PC-3 (cell line): ENCODE results near the gene ANKRD50. TPM values are rescaled to one million over a fixed set of nuclear protein-coding genes. Genes with fewer than 3 reads are reported as not detected.

Source experiments
- ATAC-seq: fragments of 200-7000 bp; cut with Tn5 transposase; 2 replicates; pipeline ENCODE4 v1.9.1; 2020; ENCODE audit warnings: mild to moderate bottlenecking, moderate library complexity
- BruUV-seq: library from RNA; stranded (reverse); fragments of 400-500 nt; replicated peaks from 2 replicates; lab custom pipeline; 2021; lab: Mats Ljungman, UMichigan
- CTCF ChIA-PET: fragments of 300-600 bp; sonication (Branson Sonifier 250); formaldehyde crosslinking; loops from one replicate; lab custom pipeline; 2022; ENCODE audit warnings: antibody characterized with exemption; lab: Charles Lee
- POLR2A ChIA-PET: fragments of 300-600 bp; sonication (Branson Sonifier 250); formaldehyde crosslinking; loops from one replicate; lab custom pipeline; 2022; ENCODE audit warnings: antibody characterized with exemption; ENCODE audit not compliant: unreplicated experiment; lab: Charles Lee
- DNase-seq: peaks from one replicate; pipeline ENCODE4 v3.0.0-alpha.2; 2015
- H2AFZ ChIP-seq: fragments of 300-600 bp; sonication (generic); 2 replicates; pipeline ENCODE4 v1.6.0; 2016; ENCODE audit warnings: antibody characterized with exemption, low read length
- H3F3A ChIP-seq: fragments of 300-600 bp; sonication (generic); one replicate; pipeline ENCODE4 v1.6.0; 2017; ENCODE audit warnings: antibody characterized with exemption, low read length, control low read depth, mild to moderate bottlenecking; ENCODE audit not compliant: unreplicated experiment
- H3K27ac ChIP-seq: fragments of 300-600 bp; sonication (generic); 2 replicates; pipeline ENCODE4 v1.5.1; 2016; ENCODE audit warnings: mild to moderate bottlenecking, low read length
- H3K27me3 ChIP-seq: fragments of 300-600 bp; sonication (generic); 2 replicates; pipeline ENCODE4 v1.6.1; 2016; ENCODE audit warnings: low read length, mixed read lengths
- H3K36me3 ChIP-seq: fragments of 300-600 bp; sonication (generic); 2 replicates; pipeline ENCODE4 v1.6.1; 2016; ENCODE audit warnings: low read depth, mixed run types, low read length, mixed read lengths
- H3K4me1 ChIP-seq: fragments of 300-600 bp; sonication (generic); 2 replicates; pipeline ENCODE4 v1.5.1; 2016; ENCODE audit warnings: low read length; ENCODE audit not compliant: insufficient read depth
- H3K4me2 ChIP-seq: fragments of 300-600 bp; sonication (generic); 2 replicates; pipeline ENCODE4 v1.6.0; 2016; ENCODE audit warnings: low read length
- H3K4me3 ChIP-seq: fragments of 300-600 bp; sonication (generic); 2 replicates; pipeline ENCODE4 v1.5.1; 2016; ENCODE audit warnings: mild to moderate bottlenecking, low read length, mixed read lengths
- H3K79me2 ChIP-seq: fragments of 300-600 bp; sonication (generic); 2 replicates; pipeline ENCODE4 v1.6.1; 2017; ENCODE audit warnings: low read length, mixed read lengths
- H3K9ac ChIP-seq: fragments of 300-600 bp; sonication (generic); 2 replicates; pipeline ENCODE4 v1.6.0; 2016; ENCODE audit warnings: mild to moderate bottlenecking, low read length
- H3K9me2 ChIP-seq: fragments of 300-600 bp; sonication (generic); replicated peaks from 2 replicates; pipeline ENCODE4 v1.6.1; 2016; ENCODE audit warnings: mixed run types, low read length, mixed read lengths
- H3K9me3 ChIP-seq: fragments of 300-600 bp; sonication (generic); 2 replicates; pipeline ENCODE4 v1.6.1; 2016; ENCODE audit warnings: low read length, mixed read lengths
- H4K20me1 ChIP-seq: fragments of 300-600 bp; sonication (generic); 2 replicates; pipeline ENCODE4 v1.6.1; 2016; ENCODE audit warnings: low read length, mixed read lengths
- CTCF ChIP-seq: fragments of 300-600 bp; sonication (generic); conservative IDR thresholded peaks from 2 replicates; pipeline ENCODE4 v1.5.1; 2017; ENCODE audit warnings: antibody characterized with exemption, low read depth, mild to moderate bottlenecking, low read length
- EZH2 ChIP-seq: fragments of 300-600 bp; sonication (generic); IDR thresholded peaks from one replicate; pipeline ENCODE4 v1.6.1; 2017; ENCODE audit warnings: antibody characterized with exemption, mild to moderate bottlenecking, low read length; ENCODE audit not compliant: unreplicated experiment
- EZH2phosphoT487 ChIP-seq: fragments of 300-600 bp; sonication (generic); IDR thresholded peaks from 2 replicates; pipeline ENCODE4 v1.6.1; 2018; ENCODE audit warnings: mild to moderate bottlenecking, antibody characterized with exemption, low read length, borderline replicate concordance
- intact Hi-C: fragments of 100-400 bp; cut with micrococcal nuclease; formaldehyde crosslinking; loops from 2 replicates; pipeline ENCODE4 v1.9.0; 2023
- total RNA-seq: library from RNA; depleted of rRNA; stranded (reverse); fragments of >200 nt; gene quantifications from 2 replicates; pipeline ENCODE4 v1.2.3, GENCODE V29; 2014

Gene ANKRD50
- total RNA-seq, 1 experiment from 2014 or later, result 26.3 TPM

GRCh38 chr4:124737619-124738018, 25.1 kb upstream of the ANKRD50 start:
- no peaks in the 10 kb centered on the region for H3K36me3 ChIP-seq
- no peaks in the 10 kb centered on the region for H4K20me1 ChIP-seq
- TF ChIP-seq CTCF (no peak), EZH2 (no peak), EZH2phosphoT487 (no peak)
- no peak overlapping the region for H3K27ac ChIP-seq
- H3K4me3 ChIP-seq, result no peak overlapping the region
- ATAC-seq (peak; percentile 78), DNase-seq (peak; percentile 55)
- H3F3A ChIP-seq, result no peaks in the 10 kb centered on the region
- H3K9ac ChIP-seq, result no peak overlapping the region
- intact Hi-C loops, result no loop called here
- ChIA-PET POLR2A (no interaction called here), CTCF (no interaction called here)
- peak overlapping the region; percentile 21; the same call in 1 of the 2 replicates for H3K4me2 ChIP-seq
- H3K27me3 ChIP-seq, result no peaks in the 10 kb centered on the region
- 0 out of 2 replicates have a peak overlapping the region, but pooled peaks have one; percentile 34 for H2AFZ ChIP-seq
- H3K9me3 ChIP-seq, result no peaks in the 10 kb centered on the region
- peaks cover 10% of the 10 kb centered on the region; the same call in 1 of the 2 replicates for H3K4me1 ChIP-seq
- no peaks in the 10 kb centered on the region for H3K79me2 ChIP-seq
- H3K9me2 ChIP-seq, result no peaks in the 10 kb centered on the region
- no TSS peak for BruUV-seq

DNA sequence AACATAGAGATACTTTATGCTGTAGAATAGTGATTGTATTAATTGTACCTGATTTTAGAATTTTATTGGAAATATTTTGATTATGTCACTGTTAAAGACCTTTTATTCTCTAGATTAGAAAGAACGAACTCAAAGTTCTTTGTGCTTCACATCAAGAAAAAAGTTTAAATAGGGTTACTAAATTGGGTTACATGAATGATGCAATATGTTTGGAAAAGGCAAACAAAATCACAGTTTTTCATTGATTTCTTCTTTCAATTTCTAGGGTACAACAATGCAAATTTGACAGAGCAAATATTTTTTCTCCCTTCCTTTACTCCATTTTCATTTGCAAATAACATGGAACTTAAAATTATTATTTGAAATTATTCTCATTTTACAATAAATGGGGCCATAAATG, 24.0 kb upstream of the ANKRD50 start:
- no peak for TF ChIP-seq EZH2phosphoT487
- TF ChIP-seq EZH2, result no peak
- TF ChIP-seq CTCF, result no peak
- no peak overlapping the region for H3K4me3 ChIP-seq
- ChIA-PET POLR2A (no interaction called here), CTCF (no interaction called here)
- no peak overlapping the region for H2AFZ ChIP-seq
- DNase-seq (no peak), ATAC-seq (no peak)
- no peak overlapping the region for H3K27ac ChIP-seq
- no peaks in the 10 kb centered on the region for H3K27me3 ChIP-seq
- H3K9me3 ChIP-seq, result no peaks in the 10 kb centered on the region
- no peaks in the 10 kb centered on the region for H3F3A ChIP-seq
- H3K4me1 ChIP-seq, result peaks cover 10% of the 10 kb centered on the region; the same call in 1 of the 2 replicates
- no peaks in the 10 kb centered on the region for H3K9me2 ChIP-seq
- H3K9ac ChIP-seq, result no peak overlapping the region
- no peak overlapping the region for H3K4me2 ChIP-seq
- no TSS peak for BruUV-seq
- H4K20me1 ChIP-seq, result no peaks in the 10 kb centered on the region
- intact Hi-C loops, result no loop called here
- H3K36me3 ChIP-seq, result no peaks in the 10 kb centered on the region
- H3K79me2 ChIP-seq, result no peaks in the 10 kb centered on the region

DNA sequence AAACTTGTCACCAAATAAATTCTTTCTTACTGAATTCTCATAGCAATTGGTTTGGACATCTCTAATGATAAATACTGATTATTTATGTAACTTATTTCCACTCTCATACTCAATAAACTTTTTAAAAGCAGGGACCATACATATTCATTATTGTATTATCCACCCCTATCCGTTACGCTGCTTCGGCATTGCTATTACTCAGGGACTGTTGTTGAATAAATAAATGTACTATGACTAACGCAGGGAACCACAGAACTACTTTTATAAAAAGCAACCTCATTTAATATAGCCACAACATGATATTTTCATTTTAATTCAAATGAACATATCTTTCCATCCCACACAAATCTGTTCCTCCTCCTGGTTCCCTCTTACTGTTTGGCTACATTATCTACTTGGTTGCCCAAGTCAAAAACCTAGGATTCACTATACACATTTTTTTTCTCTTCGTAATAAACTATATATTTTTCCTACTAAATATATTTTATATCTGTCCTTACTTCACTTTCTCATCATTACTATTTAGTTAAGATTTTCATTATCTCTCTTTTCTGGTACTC, 14.9 kb upstream of the ANKRD50 start:
- Histone ChIP-seq H3K9me2 (no peaks in the 10 kb centered on the region), H3K79me2 (no peaks in the 10 kb centered on the region), H3K27me3 (no peaks in the 10 kb centered on the region), H4K20me1 (no peaks in the 10 kb centered on the region), H3K36me3 (no peaks in the 10 kb centered on the region), H3K4me1 (peaks cover 44% of the 10 kb centered on the region), H3K4me3 (no peak overlapping the region), H2AFZ (no peak overlapping the region), H3K9me3 (no peaks in the 10 kb centered on the region), H3K4me2 (peak overlapping the region; percentile 52), H3K9ac (peak overlapping the region; percentile 62), H3K27ac (peak overlapping the region; percentile 91), H3F3A (peaks cover 6% of the 10 kb centered on the region)
- ChIA-PET POLR2A (no interaction called here), CTCF (interaction anchor here (0.6 kb wide), 1 partner anchor 15 kb away, joined by 3 read pairs; the partner anchor contains the start of gene ANKRD50)
- DNase-seq (peak; percentile 65), ATAC-seq (peak; percentile 68)
- BruUV-seq, result no TSS peak
- TF ChIP-seq EZH2phosphoT487 (no peak), CTCF (no peak), EZH2 (no peak)
- intact Hi-C loops, result no loop called here
